IPS-20b (cell line): ENCODE data around the gene HACD2.
"Not testable (repeated sequence)": the region's sequence is repeated elsewhere in the genome, so short reads cannot be mapped to it uniquely, and the experiment has no call there.

ENCODE experiments used
- H3K27ac ChIP-seq: one replicate; pipeline ENCODE4 v1.5.1; 2013; ENCODE audit warnings: low read length
- H3K27me3 ChIP-seq: 2 replicates; pipeline ENCODE4 v1.6.1; 2013; ENCODE audit warnings: mild to moderate bottlenecking, low read length, inconsistent platforms; ENCODE audit not compliant: insufficient read depth
- H3K36me3 ChIP-seq: 2 replicates; pipeline ENCODE4 v1.6.1; 2013; ENCODE audit warnings: low read depth, mild to moderate bottlenecking, inconsistent platforms, low read length, moderate library complexity; ENCODE audit not compliant: insufficient read depth
- H3K4me1 ChIP-seq: 2 replicates; pipeline ENCODE4 v1.6.1; 2013; ENCODE audit warnings: mild to moderate bottlenecking, control low read depth, inconsistent platforms, low read length, moderate library complexity; ENCODE audit not compliant: insufficient read depth
- H3K4me3 ChIP-seq: 2 replicates; pipeline ENCODE4 v1.5.1; 2013; ENCODE audit warnings: mild to moderate bottlenecking, low read length, inconsistent platforms
- H3K9ac ChIP-seq: 2 replicates; pipeline ENCODE4 v1.6.1; 2013; ENCODE audit warnings: low read depth, mild to moderate bottlenecking, inconsistent platforms, low read length, moderate library complexity
- H3K9me3 ChIP-seq: 2 replicates; pipeline ENCODE4 v1.6.1; 2013; ENCODE audit warnings: mild to moderate bottlenecking, low read depth, low read length, inconsistent platforms; ENCODE audit not compliant: insufficient read depth

HACD2 gene

GRCh38 chr3:123622766-123623165 lies 37.9 kb upstream of the HACD2 start:
- Histone ChIP-seq H3K27me3 (no peaks in the 10 kb centered on the region), H3K36me3 (no peaks in the 10 kb centered on the region), H3K9me3 (no peaks in the 10 kb centered on the region), H3K4me3 (no peak overlapping the region), H3K27ac (no peak overlapping the region), H3K4me1 (0 out of 2 replicates have a peak, but pooled peaks cover 3% of the 10 kb centered on the region), H3K9ac (no peak overlapping the region)

- Histone ChIP-seq H3K9me3 (no peaks in the 10 kb centered on the region), H3K4me3 (no peak overlapping the region), H3K9ac (no peak overlapping the region), H3K27ac (no peak overlapping the region), H3K4me1 (0 out of 2 replicates have a peak, but pooled peaks cover 3% of the 10 kb centered on the region), H3K36me3 (peaks cover 3% of the 10 kb centered on the region; the same call in 1 of the 2 replicates), H3K27me3 (no peaks in the 10 kb centered on the region)
These were observed 37.0 kb upstream of the HACD2 start for GRCh38 chr3:123621850-123622189.

- H3K4me1 ChIP-seq, result 0 out of 2 replicates have a peak, but pooled peaks cover 3% of the 10 kb centered on the region
- H3K27me3 ChIP-seq, result no peaks in the 10 kb centered on the region
- no peak overlapping the region for H3K4me3 ChIP-seq
- H3K9ac ChIP-seq, result no peak overlapping the region
- no peak overlapping the region for H3K27ac ChIP-seq
- peaks cover 3% of the 10 kb centered on the region; the same call in 1 of the 2 replicates for H3K36me3 ChIP-seq
- no peaks in the 10 kb centered on the region for H3K9me3 ChIP-seq
These were observed 36.5 kb upstream of the HACD2 start for GRCh38 chr3:123621186-123621849.

GRCh38 chr3:123620343-123620742 lies 35.5 kb upstream of the HACD2 start:
- no peak overlapping the region for H3K27ac ChIP-seq
- H3K36me3 ChIP-seq, result peaks cover 3% of the 10 kb centered on the region; the same call in 1 of the 2 replicates
- H3K9ac ChIP-seq, result no peak overlapping the region
- no peaks in the 10 kb centered on the region for H3K9me3 ChIP-seq
- H3K27me3 ChIP-seq, result no peaks in the 10 kb centered on the region
- no peak overlapping the region for H3K4me3 ChIP-seq
- 0 out of 2 replicates have a peak, but pooled peaks cover 3% of the 10 kb centered on the region for H3K4me1 ChIP-seq

GRCh38 chr3:123618768-123619484 lies 34.1 kb upstream of the HACD2 start:
- no peak overlapping the region for H3K27ac ChIP-seq
- H3K4me1 ChIP-seq, result 0 out of 2 replicates have a peak, but pooled peaks cover 3% of the 10 kb centered on the region
- no peak overlapping the region for H3K4me3 ChIP-seq
- no peak overlapping the region for H3K9ac ChIP-seq
- H3K27me3 ChIP-seq, result no peaks in the 10 kb centered on the region
- H3K9me3 ChIP-seq, result no peaks in the 10 kb centered on the region
- H3K36me3 ChIP-seq, result peaks cover 7% of the 10 kb centered on the region

- Histone ChIP-seq H3K36me3 (peaks cover 14% of the 10 kb centered on the region), H3K27me3 (no peaks in the 10 kb centered on the region), H3K9me3 (no peaks in the 10 kb centered on the region), H3K9ac (no peak overlapping the region), H3K4me1 (0 out of 2 replicates have a peak, but pooled peaks cover 3% of the 10 kb centered on the region), H3K4me3 (no peak overlapping the region), H3K27ac (no peak overlapping the region)
These were observed 33.3 kb upstream of the HACD2 start for GRCh38 chr3:123618076-123618708.

- 0 out of 2 replicates have a peak, but pooled peaks cover 3% of the 10 kb centered on the region for H3K4me1 ChIP-seq
- H3K27ac ChIP-seq, result no peak overlapping the region
- H3K9ac ChIP-seq, result no peak overlapping the region
- H3K9me3 ChIP-seq, result no peaks in the 10 kb centered on the region
- H3K4me3 ChIP-seq, result no peak overlapping the region
- peaks cover 29% of the 10 kb centered on the region for H3K36me3 ChIP-seq
- no peaks in the 10 kb centered on the region for H3K27me3 ChIP-seq
These were observed 31.7 kb upstream of the HACD2 start for GRCh38 chr3:123616593-123616992.

GRCh38 chr3:123613543-123613942 lies 28.7 kb upstream of the HACD2 start:
- Histone ChIP-seq H3K27me3 (no peaks in the 10 kb centered on the region), H3K36me3 (peaks cover 32% of the 10 kb centered on the region), H3K4me3 (no peak overlapping the region), H3K9me3 (no peaks in the 10 kb centered on the region), H3K9ac (no peak overlapping the region), H3K27ac (no peak overlapping the region), H3K4me1 (no peaks in the 10 kb centered on the region)

- H3K27me3 ChIP-seq, H3K9me3 ChIP-seq, H3K4me1 ChIP-seq, H3K27ac ChIP-seq, H3K9ac ChIP-seq, H3K4me3 ChIP-seq: not testable (repeated sequence)
- H3K36me3 ChIP-seq, result peaks cover 29% of the 10 kb centered on the region
These were observed 26.8 kb upstream of the HACD2 start for GRCh38 chr3:123611674-123612073.

GRCh38 chr3:123611082-123611481 lies 26.2 kb upstream of the HACD2 start:
- Histone ChIP-seq H3K27ac (no peak overlapping the region), H3K4me3 (no peak overlapping the region), H3K9me3 (no peaks in the 10 kb centered on the region), H3K4me1 (no peaks in the 10 kb centered on the region), H3K9ac (no peak overlapping the region), H3K27me3 (no peaks in the 10 kb centered on the region), H3K36me3 (peaks cover 29% of the 10 kb centered on the region)

- no peak overlapping the region for H3K9ac ChIP-seq
- H3K4me1 ChIP-seq, result no peaks in the 10 kb centered on the region
- H3K4me3 ChIP-seq, result no peak overlapping the region
- no peaks in the 10 kb centered on the region for H3K9me3 ChIP-seq
- no peak overlapping the region for H3K27ac ChIP-seq
- H3K36me3 ChIP-seq, result peaks cover 29% of the 10 kb centered on the region
- H3K27me3 ChIP-seq, result no peaks in the 10 kb centered on the region
These were observed 25.5 kb upstream of the HACD2 start for GRCh38 chr3:123610331-123610730.

GRCh38 chr3:123609063-123609462 lies 24.2 kb upstream of the HACD2 start:
- H3K36me3 ChIP-seq, result peaks cover 26% of the 10 kb centered on the region
- no peak overlapping the region for H3K27ac ChIP-seq
- no peak overlapping the region for H3K9ac ChIP-seq
- H3K4me3 ChIP-seq, result no peak overlapping the region
- H3K27me3 ChIP-seq, result no peaks in the 10 kb centered on the region
- H3K9me3 ChIP-seq, result no peaks in the 10 kb centered on the region
- no peaks in the 10 kb centered on the region for H3K4me1 ChIP-seq
